HCEC 1CT (cell line): ENCODE data around the gene CACTIN.

Source experiments
- DNase-seq: peaks from one replicate; pipeline ENCODE4 v3.0.0-alpha.2; 2017

Gene CACTIN

DNA sequence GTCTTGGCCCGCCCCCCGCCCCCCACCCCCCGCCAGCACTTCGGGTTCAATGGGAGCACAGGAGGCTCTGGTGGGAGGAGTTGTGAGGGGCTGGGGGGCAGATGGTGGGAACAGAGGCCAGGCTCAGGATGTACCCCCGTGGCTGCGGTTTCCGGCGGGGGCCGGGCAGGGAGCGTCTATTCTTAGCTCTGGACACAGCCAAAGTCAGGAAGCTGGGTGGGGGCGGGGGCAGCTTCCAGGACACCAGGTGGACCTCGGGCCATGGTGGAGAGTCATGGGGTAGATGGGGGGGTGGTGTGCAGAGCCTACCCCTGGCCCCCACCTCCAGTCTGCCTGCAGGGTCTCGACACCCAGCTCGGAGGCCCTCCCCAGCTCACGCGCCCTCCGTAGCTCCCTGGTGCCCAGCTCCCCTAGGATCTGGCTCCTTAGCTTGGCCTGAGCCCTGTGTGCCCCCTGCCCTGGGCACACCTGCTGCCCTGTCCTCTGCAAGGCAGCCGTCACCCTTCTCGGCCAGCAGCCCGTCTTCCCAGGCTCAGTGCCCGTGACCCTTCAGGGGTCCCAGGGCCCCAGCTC lies 17.8 kb downstream of the CACTIN start:
- DNase-seq, result no peak

DNA sequence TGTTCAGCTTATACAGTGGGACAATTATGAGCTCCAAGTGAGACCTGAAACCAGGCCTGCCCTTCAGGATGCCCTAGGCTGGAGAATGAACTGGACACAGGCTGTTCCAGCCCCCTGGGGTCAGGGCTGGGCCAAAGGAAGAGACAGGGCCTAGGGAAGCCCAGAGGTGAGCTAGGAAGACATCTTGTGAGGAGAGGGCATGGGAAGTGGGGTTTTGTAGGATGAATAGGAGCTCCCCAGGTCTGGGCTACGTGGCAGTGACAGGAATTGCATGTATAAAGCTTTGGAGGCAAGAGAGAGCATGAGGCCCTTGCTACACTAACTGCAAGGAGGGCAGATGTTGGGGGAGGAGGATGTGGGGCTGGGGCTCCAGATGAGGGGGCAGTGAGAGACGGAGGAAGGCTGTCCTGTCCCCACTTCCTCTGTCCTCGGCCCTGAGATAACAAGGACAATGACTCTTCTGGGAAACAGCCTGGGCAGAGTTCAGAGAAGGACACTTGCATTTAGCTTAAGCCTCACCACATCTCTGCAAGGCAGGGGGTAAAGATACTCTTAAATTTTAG lies 18.4 kb downstream of the CACTIN start:
- DNase-seq, result no peak

DNA sequence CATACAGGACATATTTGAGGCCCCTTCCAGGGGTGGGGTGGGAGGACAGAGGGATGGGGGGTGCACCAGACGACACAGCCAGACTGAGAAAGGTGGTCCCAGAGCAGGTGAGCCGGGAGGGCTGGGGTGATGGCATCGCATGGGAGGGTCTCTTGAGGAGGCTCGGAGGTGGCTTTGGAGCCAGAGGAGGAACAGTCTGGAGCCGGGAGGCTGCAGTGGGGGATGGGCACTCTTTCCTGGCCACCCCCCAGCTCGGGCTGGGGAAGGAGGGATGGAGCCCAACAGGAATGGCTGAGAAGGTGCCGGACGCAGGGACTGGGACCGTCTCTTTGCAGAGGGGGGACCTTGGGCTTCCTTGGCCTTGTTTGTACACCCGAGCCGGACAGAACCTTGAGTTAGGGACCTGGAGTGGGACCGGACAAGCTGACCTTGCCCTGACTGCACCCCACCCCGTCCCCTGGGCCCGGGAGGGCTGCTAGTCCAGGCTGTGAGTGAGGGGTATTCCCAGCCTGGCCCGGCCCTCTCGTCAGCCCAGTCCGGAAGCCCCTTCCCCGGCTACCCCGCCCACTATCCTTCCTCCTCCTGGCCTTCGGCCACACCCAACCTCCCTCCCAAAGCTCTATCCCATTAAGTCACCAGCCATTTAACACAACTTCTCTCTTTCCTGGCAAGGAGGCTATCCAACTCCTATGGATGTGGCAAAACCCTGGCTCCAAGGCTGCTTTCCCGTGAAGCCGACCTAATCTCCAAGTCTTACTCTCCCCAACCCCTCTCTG lies 19.1 kb downstream of the CACTIN start:
- peak; percentile 19 for DNase-seq

- DNase-seq, result peak; percentile 58
Observed at GRCh38 chr19:3606690-3607289, 19.8 kb downstream of the CACTIN start, which contains the start of gene TBXA2R. TSS of gene TBXA2R (minus strand) at chr19:3606875. CDS start at chr19:3600634, 6,241 bp downstream.

- no peak for DNase-seq
Observed at GRCh38 chr19:3606174-3606689, 20.4 kb downstream of the CACTIN start.

GRCh38 chr19:3605770-3606169 lies 20.8 kb downstream of the CACTIN start:
- no peak for DNase-seq

DNA sequence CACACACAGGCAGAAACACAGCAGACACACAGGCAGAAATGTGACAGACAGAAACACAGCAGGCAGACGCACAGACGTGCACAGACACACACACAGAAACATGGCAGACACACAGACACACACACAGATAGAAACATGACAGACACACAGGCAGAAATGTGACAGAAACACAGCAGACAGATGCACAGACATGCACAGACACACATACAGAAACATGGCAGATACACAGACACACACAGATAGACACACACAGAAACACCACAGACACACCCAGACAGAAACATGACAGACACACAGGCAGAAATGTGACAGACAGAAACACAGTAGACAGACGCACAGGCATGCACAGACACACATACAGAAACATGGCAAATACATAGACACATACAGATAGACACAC lies 21.2 kb downstream of the CACTIN start:
- no peak for DNase-seq

DNA sequence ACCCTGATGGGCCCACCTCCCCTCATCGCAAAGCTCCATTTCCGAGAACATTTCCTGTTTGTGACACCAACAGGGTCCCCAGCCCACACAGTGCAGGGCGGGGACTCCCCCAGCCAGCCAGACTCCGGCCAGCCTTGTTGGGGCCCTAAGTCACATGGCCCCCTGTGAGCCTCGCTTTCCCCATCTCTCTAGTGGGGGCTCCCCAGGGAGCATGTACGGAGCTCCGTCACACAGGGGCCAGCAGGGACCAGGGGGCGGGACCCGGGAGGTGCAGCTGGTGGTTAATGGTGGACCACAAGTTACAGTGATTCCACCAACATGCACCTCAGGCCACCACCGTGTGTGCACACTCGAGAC lies 21.6 kb downstream of the CACTIN start:
- DNase-seq, result no peak

DNA sequence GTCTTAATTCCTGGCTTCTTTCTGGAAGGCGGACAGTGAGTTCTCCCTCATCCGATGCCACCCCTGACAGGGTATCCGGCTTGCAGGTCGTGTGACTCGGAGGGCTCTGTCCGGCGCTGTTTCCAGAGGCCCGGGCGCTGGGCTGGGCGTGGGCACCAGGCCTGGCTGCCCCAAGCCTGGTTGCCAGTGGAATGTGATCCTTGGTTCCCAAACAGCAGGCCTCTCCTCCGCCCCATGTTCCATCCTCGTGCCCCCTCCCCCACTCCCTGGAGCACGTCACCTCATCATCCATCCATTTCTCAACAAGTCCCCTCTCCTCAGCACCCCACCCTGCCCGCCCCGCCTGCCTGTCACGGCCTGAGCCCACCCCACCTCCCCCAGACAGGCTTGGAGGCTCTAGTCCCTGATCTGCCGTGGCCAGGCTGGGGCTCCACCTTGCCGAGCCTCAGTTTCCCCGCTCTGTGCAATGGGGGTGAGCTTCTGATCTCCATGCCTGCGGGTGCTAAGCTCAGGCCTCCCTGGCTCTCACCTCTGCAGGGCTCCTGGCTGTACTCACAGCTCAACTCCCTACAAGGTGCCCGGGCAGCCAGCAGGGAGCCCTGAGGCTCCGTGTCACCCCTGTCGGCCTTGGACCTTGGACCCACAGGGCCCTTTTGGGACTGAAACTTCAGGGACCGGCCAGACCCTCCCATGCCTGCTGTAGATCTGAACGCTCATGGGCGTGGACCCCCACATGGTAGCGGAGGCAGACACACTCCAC lies 22.2 kb downstream of the CACTIN start:
- no peak for DNase-seq

DNA sequence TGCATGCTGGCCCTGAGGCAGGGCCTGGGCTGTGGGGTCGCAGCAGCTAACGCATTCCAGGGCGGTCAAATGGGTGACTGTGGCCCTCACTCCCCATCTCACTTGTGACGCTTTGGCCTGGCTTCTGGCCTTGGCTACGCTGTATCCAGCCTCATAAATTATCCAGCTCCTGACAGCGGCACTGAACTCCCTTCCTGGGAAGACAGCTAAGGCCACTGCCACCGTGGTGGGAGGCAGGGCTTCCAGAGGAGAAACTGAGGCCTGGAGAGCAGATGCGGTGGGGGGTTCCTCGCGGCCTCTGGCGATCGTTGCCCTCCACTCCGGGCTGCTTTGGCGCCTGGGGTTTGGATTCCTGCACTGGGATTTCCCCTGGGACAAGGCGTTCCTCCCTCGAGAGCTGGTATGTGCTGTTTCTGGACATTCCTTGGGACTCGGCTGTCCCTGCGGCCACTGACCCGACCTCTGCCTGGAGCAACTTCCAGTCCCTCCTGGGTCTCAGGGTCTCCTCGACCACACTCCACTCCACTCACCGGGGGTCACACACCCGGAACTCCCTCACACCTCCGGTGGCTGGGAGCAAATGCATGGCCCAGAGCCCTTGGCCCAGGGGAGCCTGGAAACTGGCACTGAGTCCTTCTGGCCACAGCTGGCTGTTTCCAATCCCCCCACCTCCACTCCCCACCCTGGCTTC lies 23.3 kb downstream of the CACTIN start:
- no peak for DNase-seq

DNA sequence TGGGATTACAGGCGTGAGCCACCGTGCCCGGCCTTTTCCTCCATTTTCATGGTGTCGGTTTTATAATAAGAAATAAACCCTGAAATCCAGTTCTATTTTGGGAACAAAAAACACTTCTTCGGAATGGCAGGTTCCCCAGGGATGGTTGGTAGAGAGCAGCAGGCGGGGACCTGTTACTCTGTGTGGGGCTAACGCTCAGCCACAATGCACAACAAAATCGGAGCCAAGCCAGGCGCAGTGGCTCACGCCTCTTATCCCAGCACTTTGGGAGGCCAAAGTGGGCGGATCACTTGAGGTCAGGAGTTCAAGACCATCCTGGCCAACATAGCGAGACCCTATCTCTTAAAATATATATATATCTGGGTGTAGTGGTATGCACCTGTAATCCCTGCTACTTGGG lies 25.6 kb downstream of the CACTIN start:
- no peak for DNase-seq

DNA sequence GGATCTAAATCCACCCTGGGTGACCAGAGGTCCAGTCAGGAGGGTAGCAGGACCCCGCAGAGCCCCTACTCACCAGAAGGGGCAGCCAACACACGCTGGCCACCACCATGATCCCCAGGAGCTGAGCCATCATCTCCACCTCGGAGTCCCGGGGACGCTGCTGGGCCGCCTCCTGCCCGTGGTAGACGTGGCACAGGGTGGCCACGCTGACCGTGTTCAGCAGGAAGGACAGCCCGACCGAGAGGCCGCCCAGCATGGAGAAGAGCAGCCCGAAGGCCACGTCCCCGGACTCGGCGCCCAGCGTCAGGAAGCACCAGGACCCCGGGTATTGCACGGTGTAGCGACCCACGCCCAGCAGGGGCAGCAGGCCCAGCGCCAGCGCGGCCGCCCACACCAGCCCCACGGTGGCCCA lies 26.8 kb downstream of the CACTIN start:
- DNase-seq, result no peak

- no peak for DNase-seq
Observed at GRCh38 chr19:3595521-3596061, 31.0 kb downstream of the CACTIN start.

DNA sequence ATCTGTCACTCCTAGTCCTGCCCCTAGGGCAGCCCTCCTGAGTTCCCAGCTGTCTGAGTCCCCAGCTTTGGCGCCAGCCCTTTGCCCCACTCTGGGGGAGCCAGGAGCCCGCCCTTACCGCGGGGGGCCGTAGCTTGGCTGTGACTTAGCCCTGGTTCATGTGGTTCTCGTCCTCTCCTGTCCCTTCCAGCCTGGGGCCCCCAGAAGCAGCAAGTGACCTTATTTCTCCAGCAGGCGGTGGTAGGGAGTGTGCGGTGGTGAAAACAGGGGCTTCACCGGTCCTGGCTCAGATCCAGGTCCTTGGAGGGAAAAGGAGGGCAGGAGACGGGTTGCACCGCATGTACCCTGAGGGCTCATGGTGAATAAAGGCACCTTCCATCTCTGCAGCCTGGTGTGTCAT lies 33.4 kb downstream of the CACTIN start:
- no peak for DNase-seq

GRCh38 chr19:3591876-3592613 lies 34.5 kb downstream of the CACTIN start:
- no peak for DNase-seq

- DNase-seq, result no peak
Observed at GRCh38 chr19:3590991-3591659, 35.5 kb downstream of the CACTIN start.

- no peak for DNase-seq
Observed at GRCh38 chr19:3589949-3590348, 36.6 kb downstream of the CACTIN start.

- DNase-seq, result no peak
Observed at GRCh38 chr19:3589439-3589838, 37.2 kb downstream of the CACTIN start.

- no peak for DNase-seq
Observed at GRCh38 chr19:3586707-3587346, 39.8 kb downstream of the CACTIN start.

DNA sequence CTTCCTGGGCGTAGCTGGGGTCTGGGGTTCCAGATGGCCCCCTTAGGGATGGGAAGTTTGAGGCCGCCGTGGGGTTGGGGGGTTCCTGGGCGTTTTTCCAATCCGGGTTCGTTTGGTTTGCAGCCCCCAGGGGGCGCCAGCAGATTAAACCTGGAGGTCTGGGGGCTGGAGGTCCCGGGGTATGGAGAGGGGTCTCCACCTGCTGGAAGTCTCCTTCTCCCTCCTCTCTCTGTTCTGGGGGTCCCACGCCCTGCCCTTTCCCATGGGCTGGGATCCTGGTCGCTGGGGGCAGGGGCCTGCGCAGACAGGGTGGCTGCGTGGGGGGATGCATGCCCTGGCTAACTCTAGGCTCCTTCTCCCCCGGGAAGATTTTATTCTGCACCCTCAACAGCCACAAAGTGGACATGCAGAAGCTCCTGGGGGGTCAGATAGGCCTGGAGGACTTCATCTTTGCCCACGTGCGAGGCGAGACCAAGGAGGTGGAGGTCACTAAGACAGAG lies 40.4 kb downstream of the CACTIN start:
- no peak for DNase-seq
